HCT116 (cell line): Measurements from ENCODE around the gene KCNJ10.

Experiments
- CTCF ChIP-seq, 3 experiments: fragments of 200-600 bp in 1 of 3; sonication (generic) in 1 of 3; IDR thresholded peaks in 2 of 3; conservative IDR thresholded peaks in 1 of 3; 2 replicates each; pipeline ENCODE4 v1.5.1; 2012 to 2017; ENCODE audit warnings: low read depth in 2 of 3, low read length in 2 of 3, antibody characterized with exemption in 1 of 3, borderline replicate concordance in 1 of 3, control low read depth in 1 of 3, mild to moderate bottlenecking in 1 of 3, mixed read lengths in 1 of 3, mixed run types in 1 of 3, moderate library complexity in 1 of 3; ENCODE audit not compliant: insufficient read depth in 1 of 3
- EZH2phosphoT487 ChIP-seq: fragments of 200-600 bp; IDR thresholded peaks from 2 replicates; pipeline ENCODE4 v1.6.1; 2018; ENCODE audit warnings: antibody characterized with exemption, borderline replicate concordance

- TF ChIP-seq EZH2phosphoT487 = no peak
- peak; percentile 37 to 51 (median 46); a peak in 5 of 6 replicates for TF ChIP-seq CTCF (IDR thresholded peaks at IDR 0.05 in 2 of 3, conservative IDR thresholded peaks at IDR 0.05 in 1 of 3; ENCODE audit: borderline replicate concordance in 1 of 3, insufficient read depth in 1 of 3, low read depth in 2 of 3, low read length in 2 of 3)
Observed at GRCh38 chr1:160058087-160058486, 11.9 kb downstream of the KCNJ10 start.
